Neutrophil (primary cell): ENCODE measurements around the gene CSF2RB.
A peak's percentile ranks its signal among the peaks of the same experiment; 100 is the strongest.

Source experiments
- H3K27ac ChIP-seq: fragments of 200-600 bp; sonication (generic); 2 replicates; pipeline ENCODE4 v1.5.1; 2016; ENCODE audit warnings: mild to moderate bottlenecking, moderate library complexity
- H3K27me3 ChIP-seq: fragments of 200-600 bp; sonication (generic); 2 replicates; pipeline ENCODE4 v1.6.0; 2016; ENCODE audit warnings: mild to moderate bottlenecking
- H3K36me3 ChIP-seq: fragments of 200-600 bp; sonication (generic); 2 replicates; pipeline ENCODE4 v1.5.1; 2017
- H3K4me1 ChIP-seq, 2 experiments: fragments of 200-600 bp in 1 of 2; sonication (generic) in 1 of 2; 1 replicate in 1 of 2; 2 replicates in 1 of 2; pipeline versions ENCODE4 v1.5.1 to v1.6.1; 2013 to 2016; ENCODE audit warnings: low read depth in 1 of 2, low read length in 1 of 2, mild to moderate bottlenecking in 1 of 2, moderate library complexity in 1 of 2; ENCODE audit not compliant: control insufficient read depth in 1 of 2, insufficient read depth in 1 of 2
- H3K4me3 ChIP-seq, 2 experiments: fragments of 200-600 bp in 1 of 2; sonication (generic) in 1 of 2; 1 replicate in 1 of 2; 2 replicates in 1 of 2; pipeline ENCODE4 v1.5.1; 2013 to 2016; ENCODE audit warnings: low read depth in 1 of 2, low read length in 1 of 2, mild to moderate bottlenecking in 1 of 2, moderate library complexity in 1 of 2
- H3K9me3 ChIP-seq: fragments of 200-600 bp; sonication (generic); 2 replicates; pipeline ENCODE4 v1.5.1; 2016
- CTCF ChIP-seq: fragments of 200-600 bp; sonication (generic); IDR thresholded peaks from 2 replicates; pipeline ENCODE4 v1.5.1; 2016; ENCODE audit warnings: antibody characterized with exemption

Gene CSF2RB

GRCh38 chr22:36958366-36958765 lies 44.9 kb downstream of the CSF2RB start:
- Histone ChIP-seq H3K27ac (peak overlapping the region; percentile 6), H3K9me3 (no peaks in the 10 kb centered on the region), H3K36me3 (no peaks in the 10 kb centered on the region), H3K4me3 (no peak overlapping the region), H3K27me3 (peaks cover 14% of the 10 kb centered on the region), H3K4me1 (peaks cover 34 to 39% of the 10 kb centered on the region in 2 experiments)
- no peak for TF ChIP-seq CTCF

GRCh38 chr22:36961626-36962025 lies 48.2 kb downstream of the CSF2RB start:
- H3K27ac ChIP-seq: no peak overlapping the region
- H3K4me3 ChIP-seq: no peak overlapping the region
- no peaks in the 10 kb centered on the region for H3K9me3 ChIP-seq
- TF ChIP-seq CTCF: no peak
- peaks cover 31 to 42% of the 10 kb centered on the region in 2 experiments for H3K4me1 ChIP-seq
- peaks cover 14% of the 10 kb centered on the region for H3K27me3 ChIP-seq
- H3K36me3 ChIP-seq: no peaks in the 10 kb centered on the region

GRCh38 chr22:36963302-36963701 lies 49.9 kb downstream of the CSF2RB start:
- no peak overlapping the region for H3K4me3 ChIP-seq
- H3K36me3 ChIP-seq: no peaks in the 10 kb centered on the region
- no peaks in the 10 kb centered on the region for H3K9me3 ChIP-seq
- peak overlapping the region; percentile 21 for H3K27ac ChIP-seq
- no peak for TF ChIP-seq CTCF
- peaks cover 14% of the 10 kb centered on the region for H3K27me3 ChIP-seq
- peaks cover 36 to 49% of the 10 kb centered on the region in 2 experiments for H3K4me1 ChIP-seq

- peaks cover 14% of the 10 kb centered on the region for H3K27me3 ChIP-seq
- no peak for TF ChIP-seq CTCF
- H3K27ac ChIP-seq: peak overlapping the region; percentile 21
- H3K36me3 ChIP-seq: no peaks in the 10 kb centered on the region
- H3K4me1 ChIP-seq: peaks cover 44 to 57% of the 10 kb centered on the region in 2 experiments
- H3K4me3 ChIP-seq: no peak overlapping the region
- no peaks in the 10 kb centered on the region for H3K9me3 ChIP-seq
Observed at GRCh38 chr22:36964106-36964505, 50.7 kb downstream of the CSF2RB start.

GRCh38 chr22:36965696-36966095 lies 52.3 kb downstream of the CSF2RB start:
- Histone ChIP-seq H3K27me3 (peaks cover under 1% of the 10 kb centered on the region), H3K4me3 (peak overlapping the region in 1 of 2 experiments; percentile 1), H3K4me1 (peaks cover 59 to 73% of the 10 kb centered on the region in 2 experiments), H3K36me3 (no peaks in the 10 kb centered on the region), H3K27ac (peak overlapping the region; percentile 73), H3K9me3 (no peaks in the 10 kb centered on the region)
- TF ChIP-seq CTCF: no peak
